ENCODE results near the gene WDR27.

The WDR27 gene

DNA sequence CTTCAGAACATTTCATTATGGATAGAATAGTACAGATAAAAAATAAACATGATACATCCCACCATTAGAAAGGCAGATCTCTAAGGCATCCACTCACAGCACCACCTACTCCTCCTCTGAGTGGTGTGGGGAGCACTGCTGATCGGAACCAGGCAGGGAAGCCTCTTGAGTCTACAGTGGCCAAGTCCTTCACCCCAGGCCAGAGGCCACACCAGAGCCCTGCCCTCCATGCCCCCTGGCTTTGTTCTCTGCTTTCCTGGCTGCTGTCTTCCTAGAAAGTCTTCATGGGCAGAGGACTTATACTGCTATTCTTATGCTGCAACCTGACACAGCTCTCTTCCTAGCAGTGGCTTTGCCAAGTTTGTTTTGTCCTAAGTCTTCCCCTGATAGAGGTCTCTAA is 246.4 kb downstream of the WDR27 start:
- Histone ChIP-seq H3K27ac (ENCODE audit: low read length) (no peak overlapping the region), H3K4me3 (ENCODE audit: low read length) (no peak overlapping the region)

DNA sequence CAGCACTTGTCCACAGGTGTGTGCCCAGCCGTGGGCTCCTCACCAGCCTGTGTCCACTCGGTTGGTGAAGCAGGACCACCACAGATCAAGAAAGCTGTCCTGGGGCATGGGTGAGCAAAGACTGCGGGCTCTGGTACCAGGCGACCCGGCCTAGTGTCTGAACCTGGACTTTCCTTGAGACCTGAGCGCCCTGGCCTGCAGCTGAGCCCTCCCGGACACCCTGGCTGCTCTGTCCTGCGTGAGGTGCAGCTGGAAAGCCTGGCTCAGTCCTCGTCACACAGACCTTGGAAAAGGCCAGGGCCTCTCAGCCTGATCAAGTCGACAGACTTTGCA is 247.0 kb downstream of the WDR27 start:
- no peaks in the 10 kb centered on the region for H3K36me3 ChIP-seq (ENCODE audit: insufficient read depth, low read depth, low read length)
- no peak overlapping the region for H3K9ac ChIP-seq (ENCODE audit: low read depth, low read length)
- H3K4me1 ChIP-seq (ENCODE audit: insufficient read depth, low read length), result no peaks in the 10 kb centered on the region
- no peaks in the 10 kb centered on the region for H3K27me3 ChIP-seq (ENCODE audit: insufficient read depth, low read length)
- H3K27ac ChIP-seq (ENCODE audit: low read length), result no peak overlapping the region
- H3K9me3 ChIP-seq (ENCODE audit: insufficient read depth, low read depth, low read length), result peaks cover 4% of the 10 kb centered on the region; the same call in 1 of the 2 replicates
- no peak overlapping the region for H3K4me3 ChIP-seq (ENCODE audit: low read length)

More for the DNA sequence above, 246.4 kb downstream of the WDR27 start:
- peaks cover 9% of the 10 kb centered on the region; the same call in 1 of the 2 replicates for H3K9me3 ChIP-seq (ENCODE audit: insufficient read depth, low read depth, low read length)
- no peak overlapping the region for H3K9ac ChIP-seq (ENCODE audit: low read depth, low read length)
- no peaks in the 10 kb centered on the region for H3K4me1 ChIP-seq (ENCODE audit: insufficient read depth, low read length)
- no peaks in the 10 kb centered on the region for H3K36me3 ChIP-seq (ENCODE audit: insufficient read depth, low read depth, low read length)
- no peaks in the 10 kb centered on the region for H3K27me3 ChIP-seq (ENCODE audit: insufficient read depth, low read length)

DNA sequence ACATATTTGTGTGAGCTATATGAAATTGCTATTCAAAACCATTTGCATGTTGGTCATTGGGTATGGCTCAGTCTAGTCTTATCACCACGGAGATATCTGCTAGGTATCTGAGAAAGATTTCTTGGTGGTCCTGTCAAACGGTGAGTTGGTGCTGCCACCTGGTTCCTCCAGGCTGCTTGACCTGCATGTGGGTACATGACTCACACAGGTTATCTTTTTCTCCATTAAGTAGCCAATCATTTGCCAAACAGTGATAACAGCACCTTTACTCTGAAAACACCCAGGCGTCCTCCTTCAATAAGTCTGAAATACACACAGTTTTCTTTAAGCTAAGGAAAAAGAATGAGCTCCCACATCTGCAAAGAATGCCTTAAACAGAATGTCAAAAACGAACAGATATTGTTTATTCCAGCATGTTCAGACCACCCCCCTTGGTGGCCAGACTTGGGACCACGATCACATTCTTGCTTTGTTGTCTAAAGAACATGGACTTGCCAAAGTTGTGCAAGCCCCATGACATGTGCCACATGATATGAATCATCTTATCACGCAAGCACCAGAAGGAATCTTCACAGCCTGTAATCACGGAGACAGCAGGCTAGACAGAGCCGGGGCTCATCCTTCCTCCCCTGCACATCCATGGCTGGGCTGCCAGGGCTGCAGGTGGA is 247.5 kb downstream of the WDR27 start:
- Histone ChIP-seq H3K27me3 (ENCODE audit: insufficient read depth, low read length) (no peaks in the 10 kb centered on the region), H3K9me3 (ENCODE audit: insufficient read depth, low read depth, low read length) (no peaks in the 10 kb centered on the region), H3K4me1 (ENCODE audit: insufficient read depth, low read length) (no peaks in the 10 kb centered on the region), H3K4me3 (ENCODE audit: low read length) (no peak overlapping the region), H3K9ac (ENCODE audit: low read depth, low read length) (no peak overlapping the region), H3K27ac (ENCODE audit: low read length) (no peak overlapping the region), H3K36me3 (ENCODE audit: insufficient read depth, low read depth, low read length) (no peaks in the 10 kb centered on the region)

DNA sequence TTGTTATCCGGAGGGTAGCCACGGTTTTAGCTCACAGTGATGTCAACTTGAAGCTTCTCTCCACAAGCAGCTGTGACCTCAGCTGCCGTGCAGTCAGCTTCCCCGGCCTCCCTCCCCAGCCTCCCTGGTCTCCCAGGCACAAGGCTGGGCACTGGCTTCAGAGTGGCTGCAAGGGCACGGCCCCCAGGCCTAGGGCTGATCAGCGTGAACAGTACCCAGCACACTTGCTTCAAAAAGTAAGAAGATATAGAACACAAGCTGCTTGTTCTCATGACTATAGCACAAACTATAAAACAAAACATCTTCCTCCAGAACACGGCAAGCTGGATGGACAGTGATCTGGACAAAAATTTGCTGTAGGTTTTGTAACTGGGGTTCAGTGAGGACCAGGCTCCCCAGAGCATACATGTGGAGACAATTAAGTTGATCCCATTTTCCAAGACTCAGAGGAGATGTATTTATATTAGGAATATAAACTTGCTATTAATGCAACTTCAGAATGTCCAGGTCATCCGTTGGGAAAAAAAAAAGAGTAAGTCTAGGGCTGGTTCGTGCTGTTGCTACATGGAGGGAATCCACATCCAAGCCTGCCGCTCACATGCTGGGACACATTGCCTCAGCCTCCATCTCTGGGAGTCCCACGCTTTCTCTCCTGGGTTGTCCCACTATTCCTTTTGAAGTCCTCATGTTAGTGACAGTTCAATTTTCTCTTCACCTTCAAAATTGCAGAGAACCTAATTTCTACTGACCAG is 248.8 kb downstream of the WDR27 start:
- Histone ChIP-seq H3K9ac (ENCODE audit: low read depth, low read length) (no peak overlapping the region), H3K4me3 (ENCODE audit: low read length) (no peak overlapping the region), H3K4me1 (ENCODE audit: insufficient read depth, low read length) (no peaks in the 10 kb centered on the region), H3K36me3 (ENCODE audit: insufficient read depth, low read depth, low read length) (no peaks in the 10 kb centered on the region), H3K27me3 (ENCODE audit: insufficient read depth, low read length) (no peaks in the 10 kb centered on the region), H3K9me3 (ENCODE audit: insufficient read depth, low read depth, low read length) (no peaks in the 10 kb centered on the region), H3K27ac (ENCODE audit: low read length) (no peak overlapping the region)

DNA sequence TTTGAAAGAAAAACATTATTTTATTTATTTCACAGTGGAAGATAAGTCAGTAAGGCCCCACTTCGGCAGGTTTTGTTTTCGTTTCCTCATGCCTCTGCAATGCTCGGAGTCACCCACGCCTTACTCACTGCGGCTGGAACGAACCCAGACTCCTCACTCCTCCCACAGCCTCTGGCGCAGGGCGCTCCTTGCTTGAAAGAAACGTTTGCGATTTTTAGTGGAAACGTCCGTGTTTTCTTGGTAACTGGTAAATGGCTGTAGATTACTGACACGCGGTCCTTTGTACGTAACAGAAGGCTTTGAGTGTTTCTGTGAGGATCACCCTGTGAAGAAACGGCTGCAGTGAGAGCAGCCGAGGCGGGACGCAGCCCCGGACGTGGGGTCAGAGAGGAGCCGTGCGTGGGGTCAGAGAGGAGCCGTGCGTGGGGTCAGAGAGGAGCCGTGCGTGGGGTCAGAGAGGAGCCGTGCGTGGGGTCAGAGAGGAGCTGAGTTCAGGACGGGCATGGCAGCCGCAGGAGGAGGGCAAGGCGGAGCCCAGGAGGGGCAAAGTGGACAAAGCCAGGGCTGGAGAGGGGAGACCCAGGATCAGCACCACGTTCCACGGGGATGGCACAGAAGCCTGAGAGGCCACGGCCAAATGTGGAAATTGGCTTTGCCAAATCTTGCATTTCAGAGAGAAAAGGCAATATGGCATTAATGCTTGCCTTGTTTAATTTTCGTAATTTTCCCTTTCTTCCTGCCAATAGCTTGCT is 249.5 kb downstream of the WDR27 start:
- no peaks in the 10 kb centered on the region for H3K9me3 ChIP-seq (ENCODE audit: insufficient read depth, low read depth, low read length)
- H3K9ac ChIP-seq (ENCODE audit: low read depth, low read length), result no peak overlapping the region
- no peak overlapping the region for H3K27ac ChIP-seq (ENCODE audit: low read length)
- no peaks in the 10 kb centered on the region for H3K36me3 ChIP-seq (ENCODE audit: insufficient read depth, low read depth, low read length)
- H3K27me3 ChIP-seq (ENCODE audit: insufficient read depth, low read length), result no peaks in the 10 kb centered on the region
- no peak overlapping the region for H3K4me3 ChIP-seq (ENCODE audit: low read length)
- H3K4me1 ChIP-seq (ENCODE audit: insufficient read depth, low read length), result no peaks in the 10 kb centered on the region

DNA sequence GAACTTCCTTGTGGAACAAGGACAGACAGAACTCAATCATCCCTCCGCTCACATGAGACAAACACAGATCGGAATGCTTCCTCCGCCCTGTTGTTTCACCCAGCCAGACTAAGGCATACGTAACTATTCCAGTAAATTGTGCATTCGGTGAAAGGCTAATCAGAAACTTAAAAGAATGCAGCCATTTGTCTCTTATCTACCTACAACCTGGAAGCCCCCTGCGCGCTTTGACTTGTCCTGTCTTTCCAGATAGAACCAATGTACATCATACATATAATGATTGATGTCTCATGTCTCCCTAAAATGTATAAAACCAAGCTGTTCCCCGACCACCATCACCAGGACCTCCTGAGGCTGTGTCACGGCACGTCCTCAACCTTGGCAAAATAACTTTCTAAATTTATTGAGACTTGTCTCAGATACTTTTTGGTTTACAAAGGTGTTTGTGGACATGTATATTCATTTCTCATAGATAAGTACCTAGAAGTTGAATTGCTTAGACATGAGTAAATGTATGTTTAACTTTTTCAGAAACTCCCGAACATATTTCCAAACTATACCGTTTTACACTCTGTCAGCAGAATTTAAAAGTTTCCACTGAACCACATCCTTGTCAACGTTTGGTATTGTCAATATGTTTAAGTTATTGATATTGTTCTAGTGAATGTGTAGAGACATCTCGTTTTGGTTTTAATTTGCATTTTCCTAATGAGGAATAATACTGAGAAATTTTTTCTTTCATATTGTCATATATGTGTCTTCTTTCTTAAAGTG is 250.6 kb downstream of the WDR27 start:
- H3K4me1 ChIP-seq (ENCODE audit: insufficient read depth, low read length), result no peaks in the 10 kb centered on the region
- no peaks in the 10 kb centered on the region for H3K36me3 ChIP-seq (ENCODE audit: insufficient read depth, low read depth, low read length)
- H3K27me3 ChIP-seq (ENCODE audit: insufficient read depth, low read length), result no peaks in the 10 kb centered on the region
- no peak overlapping the region for H3K4me3 ChIP-seq (ENCODE audit: low read length)
- H3K9ac ChIP-seq (ENCODE audit: low read depth, low read length), result no peak overlapping the region
- no peak overlapping the region for H3K27ac ChIP-seq (ENCODE audit: low read length)
- no peaks in the 10 kb centered on the region for H3K9me3 ChIP-seq (ENCODE audit: insufficient read depth, low read depth, low read length)

DNA sequence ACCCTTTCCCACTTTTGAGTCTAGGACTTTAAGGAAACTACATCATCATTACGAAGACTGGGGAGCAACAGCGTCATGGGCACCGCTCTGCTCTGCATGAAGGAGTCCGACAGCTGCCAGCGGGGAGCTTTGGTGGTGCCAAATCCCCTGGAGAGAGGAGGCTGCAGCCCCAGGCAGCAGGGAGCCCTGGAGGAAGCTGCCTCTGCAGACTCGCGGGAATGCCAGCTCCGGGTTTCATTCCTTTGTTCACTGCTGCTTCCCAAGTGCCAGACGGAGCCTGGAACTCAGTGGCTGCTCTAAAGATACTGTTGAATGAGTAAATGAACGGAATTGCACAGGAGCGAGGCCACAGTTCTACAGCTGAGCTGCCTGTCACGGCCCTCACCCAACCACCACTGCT is 251.7 kb downstream of the WDR27 start:
- Histone ChIP-seq H3K9ac (ENCODE audit: low read depth, low read length) (no peak overlapping the region), H3K27ac (ENCODE audit: low read length) (no peak overlapping the region)

DNA sequence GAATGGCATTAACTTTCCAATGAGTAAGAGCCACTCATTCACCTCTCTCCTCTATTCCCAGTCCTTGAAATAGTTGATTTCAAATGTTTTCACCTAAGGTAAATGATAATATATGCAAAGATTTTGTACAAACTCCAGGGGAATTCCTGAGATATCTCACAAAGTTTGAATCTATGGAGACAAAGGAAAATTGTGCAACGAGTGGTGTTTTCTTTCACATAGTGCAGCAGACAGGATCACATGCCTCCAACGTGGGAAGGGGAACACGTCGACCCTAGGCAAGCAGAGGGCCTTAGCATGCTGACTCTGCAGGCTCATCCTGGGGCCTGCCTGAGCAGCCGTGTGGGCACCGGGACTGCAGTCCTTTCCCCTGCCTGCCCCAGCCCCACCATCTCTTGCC is 252.6 kb downstream of the WDR27 start:
- Histone ChIP-seq H3K9me3 (ENCODE audit: insufficient read depth, low read depth, low read length) (no peaks in the 10 kb centered on the region), H3K36me3 (ENCODE audit: insufficient read depth, low read depth, low read length) (no peaks in the 10 kb centered on the region), H3K4me1 (ENCODE audit: insufficient read depth, low read length) (no peaks in the 10 kb centered on the region), H3K9ac (ENCODE audit: low read depth, low read length) (no peak overlapping the region), H3K4me3 (ENCODE audit: low read length) (no peak overlapping the region), H3K27me3 (ENCODE audit: insufficient read depth, low read length) (no peaks in the 10 kb centered on the region), H3K27ac (ENCODE audit: low read length) (no peak overlapping the region)

More for the DNA sequence above, 251.7 kb downstream of the WDR27 start:
- Histone ChIP-seq H3K27me3 (ENCODE audit: insufficient read depth, low read length) (no peaks in the 10 kb centered on the region), H3K4me3 (ENCODE audit: low read length) (no peak overlapping the region), H3K36me3 (ENCODE audit: insufficient read depth, low read depth, low read length) (no peaks in the 10 kb centered on the region), H3K4me1 (ENCODE audit: insufficient read depth, low read length) (no peaks in the 10 kb centered on the region), H3K9me3 (ENCODE audit: insufficient read depth, low read depth, low read length) (no peaks in the 10 kb centered on the region)

DNA sequence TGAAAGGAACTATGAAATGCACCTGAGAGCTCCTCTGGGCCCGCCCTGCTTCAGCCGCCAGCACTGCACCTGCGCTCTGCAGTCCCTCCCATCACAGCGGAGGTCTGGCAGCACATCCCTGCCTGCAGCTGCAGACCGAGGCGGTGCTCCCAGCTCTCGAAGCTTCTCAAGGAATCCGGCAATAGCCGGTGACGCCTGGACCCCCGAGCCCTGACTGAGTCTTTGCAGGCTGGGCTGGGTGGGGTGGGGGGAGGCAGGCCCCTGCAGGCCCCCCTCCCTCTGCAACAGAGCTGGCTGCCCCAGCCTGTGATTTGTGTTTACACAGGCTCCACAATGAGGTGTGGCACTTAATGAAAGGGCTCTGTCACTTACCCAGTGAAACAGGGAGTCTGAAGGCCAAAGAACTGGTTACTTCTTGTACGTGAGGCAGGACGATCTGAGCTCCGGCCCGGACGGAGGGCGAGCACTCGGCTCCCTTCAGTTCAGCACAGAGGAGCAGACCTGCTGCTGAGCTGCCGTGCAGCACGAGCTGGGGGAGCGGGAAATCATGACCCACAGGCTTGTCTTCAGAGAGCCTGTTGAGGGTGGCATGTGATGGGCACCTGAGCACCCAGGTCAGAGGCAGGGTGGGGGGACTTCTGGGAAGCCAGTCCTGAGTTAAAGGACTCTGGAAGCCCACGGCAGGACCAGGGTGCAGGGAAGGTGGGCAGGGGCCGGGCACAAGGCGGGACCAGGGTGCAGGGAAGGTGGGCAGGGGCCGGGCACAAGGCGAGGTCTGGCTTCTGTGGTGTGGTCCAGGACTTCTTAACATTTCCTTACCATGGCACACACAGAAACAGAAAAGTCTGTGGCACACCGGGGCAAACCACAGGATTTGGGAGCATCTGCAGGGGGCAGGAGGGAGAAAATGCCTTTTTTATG is 255.9 kb downstream of the WDR27 start:
- Histone ChIP-seq H3K36me3 (ENCODE audit: insufficient read depth, low read depth, low read length) (no peaks in the 10 kb centered on the region), H3K27me3 (ENCODE audit: insufficient read depth, low read length) (no peaks in the 10 kb centered on the region), H3K27ac (ENCODE audit: low read length) (no peak overlapping the region), H3K4me3 (ENCODE audit: low read length) (no peak overlapping the region), H3K9me3 (ENCODE audit: insufficient read depth, low read depth, low read length) (no peaks in the 10 kb centered on the region), H3K9ac (ENCODE audit: low read depth, low read length) (no peak overlapping the region), H3K4me1 (ENCODE audit: insufficient read depth, low read length) (peaks cover 2% of the 10 kb centered on the region; the same call in 1 of the 2 replicates)

DNA sequence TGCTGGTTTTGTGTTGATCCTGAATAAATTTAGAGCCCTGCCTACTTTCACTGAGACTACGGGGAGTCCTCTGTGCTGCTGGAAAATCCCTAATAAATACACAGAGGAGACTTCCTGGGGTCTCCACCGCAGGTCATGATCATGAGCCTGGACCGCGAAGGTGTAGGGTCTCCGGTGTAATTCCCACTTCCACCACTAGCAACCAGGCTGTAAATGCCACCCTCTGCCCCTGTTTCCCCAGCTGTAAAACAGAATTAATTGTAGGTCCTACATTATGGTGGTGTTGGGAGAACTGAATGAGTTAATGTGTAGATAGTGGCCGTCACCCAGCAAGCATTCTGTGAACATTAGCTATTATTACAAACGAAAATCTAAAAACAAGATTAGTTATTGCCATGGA is 256.6 kb downstream of the WDR27 start:
- no peak overlapping the region for H3K9ac ChIP-seq (ENCODE audit: low read depth, low read length)
- no peaks in the 10 kb centered on the region for H3K36me3 ChIP-seq (ENCODE audit: insufficient read depth, low read depth, low read length)
- H3K27ac ChIP-seq (ENCODE audit: low read length), result no peak overlapping the region
- no peaks in the 10 kb centered on the region for H3K9me3 ChIP-seq (ENCODE audit: insufficient read depth, low read depth, low read length)
- H3K27me3 ChIP-seq (ENCODE audit: insufficient read depth, low read length), result no peaks in the 10 kb centered on the region
- H3K4me3 ChIP-seq (ENCODE audit: low read length), result no peak overlapping the region
- peaks cover 3% of the 10 kb centered on the region; the same call in 1 of the 2 replicates for H3K4me1 ChIP-seq (ENCODE audit: insufficient read depth, low read length)

Data from iPS-20b (cell line).